GM19468 (cell line): ENCODE measurements around the gene FEV.

Source experiments
- ATAC-seq: cut with Tn5 transposase; IDR thresholded peaks from one replicate; pipeline ENCODE4 v1.9.1; 2021; ENCODE audit warnings: mild to moderate bottlenecking, moderate library complexity, moderate number of reproducible peaks; ENCODE audit not compliant: unreplicated experiment; ENCODE audit errors: extremely low read depth

The FEV gene

GRCh38 chr2:218995561-218995960 is 10.6 kb upstream of the FEV start:
- ATAC-seq = no peak

- ATAC-seq = no peak
Measured at GRCh38 chr2:218993345-218994315, 8.6 kb upstream of the FEV start, which contains the start of gene CRYBA2. Gene CRYBA2 (minus strand): TSS chr2:218993422. CDS start chr2:218993176, 246 bp downstream.

- no peak for ATAC-seq
Measured at GRCh38 chr2:218992703-218993344, 7.8 kb upstream of the FEV start.

- no peak for ATAC-seq
Measured at GRCh38 chr2:218992196-218992595, 7.2 kb upstream of the FEV start.

GRCh38 chr2:218991674-218992168 is 6.7 kb upstream of the FEV start:
- no peak for ATAC-seq

- no peak for ATAC-seq
Measured at GRCh38 chr2:218990612-218991011, 5.6 kb upstream of the FEV start.

- no peak for ATAC-seq
Measured at GRCh38 chr2:218990052-218990451, 5.1 kb upstream of the FEV start.

- ATAC-seq = no peak
Measured at GRCh38 chr2:218988650-218989049, 3.7 kb upstream of the FEV start.

GRCh38 chr2:218988164-218988563 is 3.2 kb upstream of the FEV start:
- ATAC-seq = no peak

- no peak for ATAC-seq
Measured at GRCh38 chr2:218986148-218986761, 1.3 kb upstream of the FEV start.

GRCh38 chr2:218985325-218986091 is 524 bp upstream of the FEV start:
- ATAC-seq = no peak

GRCh38 chr2:218984239-218985020 is 554 bp downstream of the FEV start:
- no peak for ATAC-seq

- ATAC-seq = no peak
Measured at GRCh38 chr2:218983934-218984238, 1.1 kb downstream of the FEV start.

- ATAC-seq = no peak
Measured at GRCh38 chr2:218983263-218983933, 1.6 kb downstream of the FEV start.

GRCh38 chr2:218982586-218983262 is 2.3 kb downstream of the FEV start:
- no peak for ATAC-seq

- no peak for ATAC-seq
Measured at GRCh38 chr2:218981881-218982585, 3.0 kb downstream of the FEV start.

- ATAC-seq = no peak
Measured at GRCh38 chr2:218981390-218981880, 3.5 kb downstream of the FEV start.
